Measurements from ENCODE around the gene TIGD7.

- TF ChIP-seq CTCF (IDR thresholded peaks at IDR 0.05) (no peak), POLR2A (IDR thresholded peaks at IDR 0.05) (no peak)
Observed at GRCh38 chr16:3321816-3322215, 16.6 kb upstream of the TIGD7 start.

All from lower leg skin (tissue), 3 donors.